NCI-H1105 treated with DMSO at 0.1 percent for 48 hours (cell line): Measurements from ENCODE around the gene LASP1.

Experiments used
- DNase-seq: peaks from one replicate; lab custom pipeline; 2025; lab: John Stamatoyannopoulos, UW

LASP1 gene

GRCh38 chr17:38888842-38889241, 19.0 kb downstream of the LASP1 start:
- no peak for DNase-seq

DNA sequence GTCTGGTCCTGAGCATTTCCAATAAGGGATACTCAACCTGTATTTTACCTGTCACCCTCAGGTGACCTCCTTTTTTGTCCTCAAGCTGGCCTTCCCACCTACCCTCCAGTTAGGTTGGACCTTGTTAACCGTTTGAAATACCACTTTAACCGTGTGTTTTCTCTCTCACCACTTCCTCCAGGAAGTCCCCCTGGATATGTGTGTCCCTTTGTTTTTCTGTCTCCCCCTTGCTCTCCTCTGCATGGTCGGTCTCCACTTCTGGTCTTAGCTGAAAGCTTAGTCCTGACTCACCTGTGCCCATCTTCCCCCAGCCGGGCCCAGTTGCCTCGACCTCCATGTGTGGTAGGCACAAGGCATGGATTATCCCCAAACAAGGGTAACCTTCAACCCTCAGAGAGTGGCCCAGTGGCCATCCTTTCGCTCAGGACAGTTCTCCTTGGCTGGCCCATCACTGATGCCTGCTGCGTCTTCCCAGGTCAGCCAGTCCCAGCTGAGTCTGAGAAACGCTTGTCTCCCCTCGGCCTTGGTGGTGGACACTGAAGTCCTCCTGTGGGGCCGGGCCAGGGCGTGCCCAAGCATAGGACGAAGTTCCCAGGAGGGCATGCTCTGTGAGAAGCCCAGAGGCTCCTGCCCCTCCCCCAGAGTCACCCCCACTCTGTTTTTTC, 20.0 kb downstream of the LASP1 start:
- no peak for DNase-seq

- DNase-seq = no peak
Observed at GRCh38 chr17:38890410-38890746, 20.5 kb downstream of the LASP1 start.

DNA sequence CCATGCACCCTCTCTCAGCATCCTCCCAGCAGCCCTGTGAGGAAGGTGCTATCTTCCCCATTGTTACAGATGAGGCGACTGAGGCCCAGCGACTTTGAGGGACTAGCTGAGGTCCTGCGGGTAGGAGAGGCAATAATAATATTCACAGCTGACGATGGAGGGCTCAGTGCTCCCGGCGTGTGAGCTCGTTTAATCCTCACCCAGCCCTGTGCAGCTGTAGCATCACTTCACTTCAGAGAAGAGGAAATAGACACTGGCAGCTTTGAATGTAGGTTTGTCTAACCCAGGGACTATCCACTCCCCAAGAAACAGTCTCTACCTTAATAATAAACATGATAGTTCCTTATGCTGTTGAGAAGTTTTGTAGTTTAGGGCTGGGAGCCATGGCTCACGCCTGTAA, 21.6 kb downstream of the LASP1 start:
- DNase-seq = no peak

GRCh38 chr17:38892083-38892482, 22.2 kb downstream of the LASP1 start:
- no peak for DNase-seq

GRCh38 chr17:38892620-38893019, 22.8 kb downstream of the LASP1 start:
- no peak for DNase-seq

DNA sequence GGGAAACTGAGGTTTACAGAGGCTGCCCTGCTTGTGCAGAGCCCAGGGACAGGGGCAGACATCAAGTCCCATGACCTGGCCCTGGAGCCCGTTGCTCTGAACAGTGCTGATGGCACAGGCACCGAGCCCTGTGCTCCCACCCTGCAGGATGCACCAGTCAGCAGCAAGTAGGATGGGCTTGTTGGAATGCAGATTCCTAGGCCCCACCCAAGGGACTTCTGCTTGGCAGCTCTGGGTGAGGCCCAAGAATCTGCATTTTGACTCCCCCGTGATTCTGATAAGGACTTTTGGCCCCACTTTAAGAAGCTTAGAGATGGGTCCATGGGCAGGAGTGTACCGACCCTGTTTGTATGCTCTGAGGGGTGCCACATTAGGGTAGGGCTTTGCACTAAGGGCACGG, 23.3 kb downstream of the LASP1 start:
- no peak for DNase-seq

- DNase-seq = no peak
Observed at GRCh38 chr17:38893607-38894006, 23.7 kb downstream of the LASP1 start.

DNA sequence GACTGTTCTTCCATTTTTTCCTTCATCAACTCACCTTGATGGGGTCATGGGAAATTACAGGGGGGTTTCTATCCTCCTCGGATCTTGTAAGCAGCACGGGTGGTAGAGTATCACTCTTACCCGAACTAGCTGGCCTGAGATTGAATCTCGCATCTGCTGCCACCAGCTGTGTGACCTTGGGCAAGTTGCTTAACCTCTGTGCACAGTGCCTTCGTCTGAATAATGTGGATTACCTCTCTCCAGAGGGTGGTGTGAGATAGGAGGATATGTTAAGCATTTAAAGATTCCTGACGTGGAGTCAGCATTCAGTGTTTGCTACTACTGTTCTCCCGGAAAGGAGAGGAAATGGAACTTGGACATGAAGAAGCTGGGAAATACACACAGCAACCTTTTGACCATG, 24.4 kb downstream of the LASP1 start:
- no peak for DNase-seq

DNA sequence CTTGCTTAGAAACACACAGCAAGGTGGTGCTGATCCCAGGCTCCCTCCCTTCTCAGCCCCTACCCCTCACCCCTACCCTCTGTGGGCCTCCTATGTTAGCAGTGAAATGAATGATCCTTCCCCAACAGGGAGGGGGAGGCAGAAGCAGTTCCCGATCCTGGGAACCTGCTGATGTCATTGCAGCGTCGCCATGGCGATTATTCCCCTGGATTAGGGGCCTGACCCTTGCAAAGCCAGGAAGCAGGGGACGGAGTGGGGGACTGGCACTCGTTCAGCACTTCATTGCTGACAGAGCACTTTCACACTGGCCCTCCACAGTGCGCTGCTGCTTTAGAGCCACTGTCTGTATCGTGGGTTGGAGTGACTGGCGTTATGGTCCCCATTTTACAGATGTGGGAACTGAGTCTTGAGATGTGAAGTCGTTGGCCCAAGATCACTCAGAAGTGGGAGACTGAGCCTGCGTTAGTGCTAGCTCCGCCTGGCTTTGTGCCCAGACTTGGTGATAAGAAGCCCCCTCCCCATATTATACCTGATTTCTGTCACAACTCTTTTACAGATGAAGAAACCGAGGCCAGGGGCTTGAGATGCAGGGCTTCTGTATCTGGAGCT, 26.6 kb downstream of the LASP1 start:
- DNase-seq = no peak

GRCh38 chr17:38897176-38897575, 27.3 kb downstream of the LASP1 start:
- DNase-seq = no peak

DNA sequence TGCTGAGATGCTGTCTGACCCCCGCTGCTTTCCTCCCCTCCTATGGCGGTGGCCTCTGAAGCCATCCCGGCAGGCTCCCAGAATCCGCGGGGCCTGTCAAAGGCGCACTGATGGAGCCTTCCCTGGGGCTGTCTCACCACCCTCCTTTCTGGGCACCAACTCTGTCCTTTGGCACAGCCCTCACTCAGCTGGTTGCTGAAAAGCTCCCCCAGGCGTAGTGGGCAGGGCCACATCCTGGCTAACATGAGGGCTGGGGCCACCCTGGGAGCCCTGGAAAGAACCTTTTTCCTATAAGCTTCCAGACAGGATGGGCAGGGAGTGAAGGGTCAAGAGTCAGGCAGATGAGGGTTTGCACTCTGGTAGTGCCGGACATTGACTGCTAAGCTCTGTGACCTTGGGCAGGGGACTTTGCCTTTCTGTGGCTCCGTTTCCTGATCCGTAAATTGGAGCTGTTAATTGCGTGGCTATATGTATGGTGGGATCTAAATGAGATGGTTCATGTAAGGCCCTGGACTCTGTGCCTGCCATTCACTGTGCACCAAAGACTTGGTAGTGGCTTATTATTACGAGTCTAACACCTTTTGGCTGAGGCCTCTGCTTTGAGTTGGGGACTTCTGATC, 27.9 kb downstream of the LASP1 start:
- DNase-seq = no peak

DNA sequence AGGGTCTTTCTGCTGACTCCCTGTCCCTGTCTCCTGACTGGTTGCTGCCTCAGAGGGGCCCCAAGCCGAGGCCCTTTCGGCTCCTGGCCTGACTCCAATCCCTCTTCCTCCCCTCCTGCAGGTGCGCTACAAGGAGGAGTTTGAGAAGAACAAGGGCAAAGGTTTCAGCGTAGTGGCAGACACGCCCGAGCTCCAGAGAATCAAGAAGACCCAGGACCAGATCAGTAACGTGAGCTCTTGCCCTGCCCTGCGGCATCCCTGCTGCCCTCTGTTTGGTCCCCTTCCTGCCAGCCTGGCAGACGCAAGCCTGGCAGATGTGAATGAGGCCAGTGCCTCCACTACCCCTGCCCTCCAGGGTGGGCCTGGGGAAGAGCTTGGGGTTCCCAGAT, 28.4 kb downstream of the LASP1 start:
- DNase-seq = no peak

GRCh38 chr17:38898812-38899348, 29.0 kb downstream of the LASP1 start:
- DNase-seq = no peak

GRCh38 chr17:38899421-38899820, 29.6 kb downstream of the LASP1 start:
- DNase-seq = no peak

DNA sequence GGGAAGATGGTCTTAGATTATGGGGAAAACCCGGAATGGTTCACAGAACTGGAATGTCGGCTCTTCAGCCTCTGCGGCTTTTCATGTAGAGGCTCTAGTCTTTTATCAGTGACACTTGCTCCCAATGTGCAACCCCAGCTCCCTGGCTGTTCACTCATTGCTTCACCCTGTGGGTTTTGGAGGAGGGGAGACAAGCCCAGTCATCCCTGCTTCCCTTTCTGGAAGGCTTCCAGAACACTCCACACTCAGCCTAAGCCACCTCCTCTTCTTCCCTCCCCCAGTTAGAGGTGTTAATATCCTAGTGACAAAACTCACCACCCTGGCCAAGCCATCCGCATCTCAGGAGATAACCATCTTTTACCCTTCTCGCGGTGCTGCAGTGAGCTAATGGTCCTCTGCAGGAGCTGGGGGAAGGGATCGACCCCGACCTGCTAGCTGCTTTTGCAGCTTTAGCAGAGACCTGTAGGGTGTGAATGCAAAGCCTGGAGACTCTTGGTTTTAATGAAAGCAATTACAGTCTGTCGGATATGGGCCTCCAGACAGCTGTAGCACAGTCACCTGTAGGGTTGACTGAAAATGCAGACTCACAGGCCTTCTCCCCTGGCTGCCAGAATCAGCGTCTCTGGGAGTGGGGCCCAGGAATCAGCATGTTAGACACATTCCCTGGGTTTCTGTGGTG, 31.3 kb downstream of the LASP1 start:
- peak; percentile 5 for DNase-seq

DNA sequence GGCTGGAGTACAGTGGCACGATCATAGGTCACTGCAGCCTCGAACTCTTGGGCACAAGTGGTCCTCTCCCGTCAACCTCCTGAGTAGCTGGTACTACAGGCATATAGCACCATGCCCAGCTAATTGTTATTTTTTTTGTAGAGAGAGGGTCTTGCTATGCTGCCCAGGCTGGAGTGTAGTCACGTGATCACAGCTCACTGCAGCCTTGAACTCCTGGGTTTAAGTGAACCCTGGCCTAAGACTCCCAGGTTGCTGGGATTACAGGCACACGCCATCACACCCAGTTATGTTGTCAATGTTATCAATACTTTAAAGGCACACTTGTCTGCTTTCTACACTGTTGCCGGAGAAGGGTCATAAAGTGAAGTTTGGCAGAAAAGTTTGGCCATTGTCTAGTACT, 33.5 kb downstream of the LASP1 start:
- DNase-seq = no peak

GRCh38 chr17:38904892-38905291, 35.0 kb downstream of the LASP1 start:
- no peak for DNase-seq

DNA sequence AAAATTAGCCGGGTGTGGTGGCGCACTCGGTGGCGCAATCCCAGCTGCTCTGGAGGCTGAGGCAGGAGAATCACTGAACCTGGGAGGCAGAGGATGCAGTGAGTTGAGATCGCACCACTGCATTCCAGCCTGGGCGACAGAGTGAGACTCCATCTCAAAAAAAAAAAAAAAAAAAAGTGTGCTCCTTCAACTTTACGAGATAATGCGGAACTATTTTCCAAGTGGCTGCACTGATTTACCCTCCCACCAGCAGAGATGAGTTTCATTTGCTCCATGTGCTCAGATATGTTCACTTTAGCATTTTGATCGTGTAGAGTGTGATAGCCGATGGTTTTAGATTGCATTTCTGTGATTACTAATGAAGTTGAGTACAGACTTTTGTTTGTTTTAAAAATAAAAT, 35.5 kb downstream of the LASP1 start:
- no peak for DNase-seq

GRCh38 chr17:38906460-38907228, 36.8 kb downstream of the LASP1 start:
- DNase-seq = no peak

- no peak for DNase-seq
Observed at GRCh38 chr17:38907930-38908675, 38.2 kb downstream of the LASP1 start.
